Ishikawa (cell line): ENCODE data around the gene DCC.

Experiments used
- CEBPB ChIP-seq: IDR thresholded peaks from 2 replicates; pipeline ENCODE4 v1.6.1; 2012
- CREB1 ChIP-seq: IDR thresholded peaks from 2 replicates; pipeline ENCODE4 v1.6.1; 2012; ENCODE audit warnings: low read depth
- EGR1 ChIP-seq: IDR thresholded peaks from 2 replicates; pipeline ENCODE4 v1.6.1; 2012
- EP300 ChIP-seq: IDR thresholded peaks from 2 replicates; pipeline ENCODE4 v1.6.1; 2012; ENCODE audit warnings: borderline replicate concordance
- FOXM1 ChIP-seq: IDR thresholded peaks from 2 replicates; pipeline ENCODE4 v1.6.1; 2012; ENCODE audit warnings: low read depth, borderline replicate concordance
- MAX ChIP-seq: IDR thresholded peaks from 2 replicates; pipeline ENCODE4 v1.6.1; 2012
- NFIC ChIP-seq: IDR thresholded peaks from 2 replicates; pipeline ENCODE4 v1.6.1; 2012
- RAD21 ChIP-seq: IDR thresholded peaks from 2 replicates; pipeline ENCODE4 v1.6.1; 2012; ENCODE audit warnings: low read depth
- REST ChIP-seq: IDR thresholded peaks from 2 replicates; pipeline ENCODE4 v1.6.1; 2012; ENCODE audit warnings: low read depth, mild to moderate bottlenecking
- TAF1 ChIP-seq: IDR thresholded peaks from 2 replicates; pipeline ENCODE4 v1.6.1; 2012; ENCODE audit warnings: low read depth, mild to moderate bottlenecking
- TCF12 ChIP-seq: IDR thresholded peaks from 2 replicates; pipeline ENCODE4 v1.6.1; 2012; ENCODE audit warnings: low read depth
- TEAD4 ChIP-seq: IDR thresholded peaks from 2 replicates; pipeline ENCODE4 v1.6.1; 2012
- YY1 ChIP-seq: IDR thresholded peaks from 2 replicates; pipeline ENCODE4 v1.6.1; 2012; ENCODE audit warnings: low read depth
- ZBTB7A ChIP-seq: IDR thresholded peaks from 2 replicates; pipeline ENCODE4 v1.6.1; 2012; ENCODE audit warnings: low read depth
- TF ChIP-seq, protein P1 (sequence below): IDR thresholded peaks from 2 replicates; pipeline ENCODE4 v1.6.1; 2012

DCC gene

DNA sequence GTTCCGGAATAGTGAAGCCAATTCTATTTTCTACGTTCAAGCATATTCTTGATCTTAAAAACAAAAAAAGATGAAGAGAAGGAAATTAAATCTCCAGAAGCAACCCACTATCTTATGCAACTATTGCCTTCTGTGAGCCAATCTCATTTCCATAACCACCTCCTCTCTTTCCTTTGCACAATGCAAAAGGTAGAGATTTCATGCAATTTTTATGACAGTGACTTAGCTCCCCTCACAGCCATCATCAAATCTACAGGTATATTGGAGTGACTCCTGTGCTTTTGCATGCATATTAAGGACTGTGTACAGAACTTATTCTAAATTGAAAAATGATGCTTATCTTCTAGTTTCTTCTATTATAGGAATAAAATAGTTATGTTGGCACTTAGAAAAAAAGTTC lies 191.8 kb downstream of the DCC start:
- TF ChIP-seq YY1: no peak
- TF ChIP-seq ZBTB7A: no peak
- no peak for TF ChIP-seq TAF1
- TF ChIP-seq FOXM1: no peak
- TF ChIP-seq CEBPB: no peak
- no peak for TF ChIP-seq EGR1
- no peak for TF ChIP-seq TCF12
- TF ChIP-seq REST: no peak
- no peak for TF ChIP-seq NFIC
- TF ChIP-seq EP300: no peak
- no peak for TF ChIP-seq CREB1
- TF ChIP-seq, protein P1, sequence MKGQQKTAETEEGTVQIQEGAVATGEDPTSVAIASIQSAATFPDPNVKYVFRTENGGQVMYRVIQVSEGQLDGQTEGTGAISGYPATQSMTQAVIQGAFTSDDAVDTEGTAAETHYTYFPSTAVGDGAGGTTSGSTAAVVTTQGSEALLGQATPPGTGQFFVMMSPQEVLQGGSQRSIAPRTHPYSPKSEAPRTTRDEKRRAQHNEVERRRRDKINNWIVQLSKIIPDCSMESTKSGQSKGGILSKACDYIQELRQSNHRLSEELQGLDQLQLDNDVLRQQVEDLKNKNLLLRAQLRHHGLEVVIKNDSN: no peak
- TF ChIP-seq RAD21: no peak
- no peak for TF ChIP-seq MAX
- TF ChIP-seq TEAD4: no peak

DNA sequence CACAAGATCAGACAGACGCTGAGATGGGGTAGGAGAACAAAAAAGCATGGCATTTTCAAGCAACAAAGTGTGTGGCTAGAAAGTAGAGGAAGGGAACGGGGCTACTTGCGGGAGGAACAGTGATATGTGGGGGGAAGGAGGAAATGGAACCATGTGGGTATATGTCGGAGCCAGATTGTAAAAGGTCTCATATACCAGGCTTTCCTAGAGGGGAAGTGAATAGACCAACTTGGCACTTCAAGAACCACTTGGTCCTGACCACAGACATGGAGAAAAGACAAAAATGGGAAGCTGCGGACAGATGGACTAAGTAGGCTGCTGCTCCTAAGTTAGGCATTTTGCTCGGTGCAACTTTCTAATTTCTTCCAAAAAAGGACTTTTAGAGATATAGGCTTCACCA lies 196.0 kb downstream of the DCC start:
- no peak for TF ChIP-seq MAX
- no peak for TF ChIP-seq EGR1
- no peak for TF ChIP-seq TEAD4
- no peak for TF ChIP-seq NFIC
- no peak for TF ChIP-seq REST
- TF ChIP-seq TCF12: no peak
- TF ChIP-seq RAD21: no peak
- no peak for TF ChIP-seq CEBPB
- no peak for TF ChIP-seq TAF1
- TF ChIP-seq, protein P1: no peak
- TF ChIP-seq ZBTB7A: no peak
- no peak for TF ChIP-seq EP300
- TF ChIP-seq CREB1: no peak

DNA sequence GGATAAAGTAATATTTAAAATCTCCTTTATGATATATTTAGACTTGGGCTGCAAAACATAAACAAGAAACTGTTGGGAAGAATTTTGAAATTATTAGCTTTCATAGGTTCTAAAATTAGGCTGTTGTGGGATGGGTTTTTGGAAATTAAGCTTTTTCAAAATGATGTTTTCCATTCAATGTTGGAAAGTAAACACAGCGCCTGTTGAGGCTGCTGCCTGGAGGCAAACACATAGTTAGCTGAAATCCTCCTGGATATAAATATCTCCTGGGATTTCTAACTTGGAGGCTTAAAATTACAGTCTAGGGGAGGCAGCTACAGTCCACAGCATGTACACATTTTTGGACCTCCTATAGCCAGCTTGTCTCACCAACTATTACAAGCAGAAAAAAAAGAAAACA lies 197.3 kb downstream of the DCC start:
- TF ChIP-seq FOXM1 (no peak), ZBTB7A (no peak), TEAD4 (no peak), CREB1 (no peak), TAF1 (no peak), RAD21 (no peak), REST (no peak), CEBPB (no peak), NFIC (no peak), MAX (no peak), EGR1 (no peak), YY1 (no peak), EP300 (no peak), TCF12 (no peak)
- TF ChIP-seq, protein P1: no peak

DNA sequence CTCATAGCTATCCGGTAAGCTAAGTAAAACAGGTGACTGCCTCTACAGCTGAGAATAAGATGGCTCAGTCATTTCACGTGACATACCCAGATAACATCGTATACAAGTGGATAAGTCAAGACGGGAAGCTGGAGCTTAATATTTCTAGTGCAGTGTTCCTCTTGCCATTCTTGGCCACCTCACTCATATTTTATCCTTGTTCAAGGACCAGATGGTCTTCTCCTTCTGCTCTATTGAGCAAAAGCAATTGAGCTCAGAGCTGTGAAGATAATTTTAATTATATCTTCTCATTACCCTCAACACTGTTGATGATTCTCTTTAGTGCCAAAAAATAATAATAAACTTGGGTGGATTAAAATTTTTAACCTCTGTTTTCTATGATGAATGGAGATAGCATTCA lies 201.1 kb downstream of the DCC start:
- no peak for TF ChIP-seq YY1
- TF ChIP-seq FOXM1: no peak
- no peak for TF ChIP-seq ZBTB7A
- no peak for TF ChIP-seq EP300
- TF ChIP-seq, protein P1: no peak
- TF ChIP-seq TAF1: no peak
- TF ChIP-seq TCF12: no peak
